Renal cortical epithelial cell (primary cell): ENCODE measurements around the gene PI4K2A. TPM values are rescaled to one million over a fixed set of nuclear protein-coding genes. Genes with fewer than 3 reads are reported as not detected.

Source experiments
- total RNA-seq: library from RNA; depleted of rRNA; stranded (reverse); fragments of >200 nt; gene quantifications from 2 replicates; pipeline ENCODE4 v1.2.3, GENCODE V29; 2014

PI4K2A gene
- total RNA-seq, 1 donor from 2014 or later, result 34.0 TPM

Other genes starting within 250 kb of the PI4K2A start
- gene RRP12, start 239.3 kb upstream of the PI4K2A start, total RNA-seq, result 22.6 and 29.2 TPM in 2 replicates
- gene PGAM1, start 214.5 kb upstream of the PI4K2A start, total RNA-seq, result 433 and 552 TPM in 2 replicates
- 26.5 and 35.3 TPM in 2 replicates for gene EXOSC1, start 194.7 kb upstream of the PI4K2A start, total RNA-seq
- 30.2 and 39.2 TPM in 2 replicates for gene ZDHHC16, start 194.5 kb upstream of the PI4K2A start, total RNA-seq
- gene MMS19, start 142.2 kb upstream of the PI4K2A start, total RNA-seq, result 67.9 and 95.0 TPM in 2 replicates
- 21.5 and 27.9 TPM in 2 replicates for gene UBTD1, start 141.7 kb upstream of the PI4K2A start, total RNA-seq
- gene ANKRD2, start 67.9 kb upstream of the PI4K2A start, total RNA-seq, result 31.3 and 35.9 TPM in 2 replicates
- 72.3 and 121 TPM in 2 replicates for gene HOGA1, start 56.3 kb upstream of the PI4K2A start, total RNA-seq
- 0.35 and 3.2 TPM in 2 replicates for gene C10orf62, start 51.0 kb upstream of the PI4K2A start, total RNA-seq
- gene MORN4, start 7.2 kb upstream of the PI4K2A start, total RNA-seq, result 1.7 and 3.5 TPM in 2 replicates
- gene AVPI1, start 46.6 kb downstream of the PI4K2A start, total RNA-seq, result 7.5 and 8.2 TPM in 2 replicates
- 17.5 and 19.3 TPM in 2 replicates for gene MARVELD1, start 73.1 kb downstream of the PI4K2A start, total RNA-seq
- gene ZFYVE27, start 96.5 kb downstream of the PI4K2A start, total RNA-seq, result 34.9 and 37.5 TPM in 2 replicates
- gene SFRP5, start 131.3 kb downstream of the PI4K2A start, total RNA-seq, result 0.17 and 0.60 TPM in 2 replicates
- 0.05 and 0.35 TPM in 2 replicates for gene GOLGA7B, start 209.2 kb downstream of the PI4K2A start, total RNA-seq